ENCODE results near the gene P3H1. TPM values are rescaled to one million over a fixed set of nuclear protein-coding genes. Genes with fewer than 3 reads are reported as not detected.

The P3H1 gene
- total and polyA plus RNA-seq, 4 donors, result 31.0 to 49.0 (median 35.0) TPM

GRCh38 chr1:42742617-42743316, 24.1 kb downstream of the P3H1 start:
- DNase-seq (no peak), ATAC-seq (ENCODE audit: insufficient read depth, low FRiP score) (no peak)
- TF ChIP-seq CTCF (IDR thresholded peaks at IDR 0.05; ENCODE audit: control extremely low read depth, extremely low read depth), result no peak
- Histone ChIP-seq H3K4me3 (no peak overlapping the region), H3K27me3 (ENCODE audit: control insufficient read depth in 3 of 3, insufficient read depth in 3 of 3, low read length in 2 of 3) (no peaks in the 10 kb centered on the region), H3K36me3 (ENCODE audit: control insufficient read depth in 4 of 4, insufficient read depth in 4 of 4, low read length in 4 of 4) (peaks cover 0 to 14% (median 10%) of the 10 kb centered on the region in 4 donors), H3K4me1 (ENCODE audit: control insufficient read depth in 5 of 5, insufficient read depth in 5 of 5, low read length in 5 of 5) (peaks cover 0 to 28% (median 0%) of the 10 kb centered on the region in 5 donors), H3K9ac (ENCODE audit: insufficient read depth in 1 of 2, low read length in 2 of 2) (no peak overlapping the region), H3K27ac (ENCODE audit: low read depth in 1 of 2, low read length in 1 of 2) (no peak overlapping the region), H3K9me3 (ENCODE audit: control insufficient read depth in 4 of 4, insufficient read depth in 3 of 4, low read length in 3 of 4) (no peaks in the 10 kb centered on the region)
- WGBS, 2 donors, result 85 to 93% methylated on average over 9 of the region's 9 CpGs

- no peak overlapping the region for H3K27ac ChIP-seq (ENCODE audit: low read depth in 1 of 2, low read length in 1 of 2)
- ATAC-seq (ENCODE audit: insufficient read depth, low FRiP score) (no peak), DNase-seq (no peak)
- no peak overlapping the region for H3K4me3 ChIP-seq
- H3K4me1 ChIP-seq (ENCODE audit: control insufficient read depth in 5 of 5, insufficient read depth in 5 of 5, low read length in 5 of 5), result peaks cover 0 to 28% (median 0%) of the 10 kb centered on the region in 5 donors
- no peak overlapping the region for H3K9ac ChIP-seq (ENCODE audit: insufficient read depth in 1 of 2, low read length in 2 of 2)
- H3K9me3 ChIP-seq (ENCODE audit: control insufficient read depth in 4 of 4, insufficient read depth in 3 of 4, low read length in 3 of 4), result no peaks in the 10 kb centered on the region
- 91 to 99% methylated on average over 8 of the region's 8 CpGs for WGBS, 2 donors
- no peak for TF ChIP-seq CTCF (IDR thresholded peaks at IDR 0.05; ENCODE audit: control extremely low read depth, extremely low read depth)
- H3K36me3 ChIP-seq (ENCODE audit: control insufficient read depth in 4 of 4, insufficient read depth in 4 of 4, low read length in 4 of 4), result peaks cover 0 to 12% (median 7%) of the 10 kb centered on the region in 4 donors
- H3K27me3 ChIP-seq (ENCODE audit: control insufficient read depth in 3 of 3, insufficient read depth in 3 of 3, low read length in 2 of 3), result no peaks in the 10 kb centered on the region
Measured at GRCh38 chr1:42742141-42742540, 24.7 kb downstream of the P3H1 start.

GRCh38 chr1:42741706-42742105, 25.1 kb downstream of the P3H1 start:
- H3K9ac ChIP-seq (ENCODE audit: insufficient read depth in 1 of 2, low read length in 2 of 2), result no peak overlapping the region
- DNase-seq (no peak), ATAC-seq (ENCODE audit: insufficient read depth, low FRiP score) (no peak)
- no peak overlapping the region for H3K27ac ChIP-seq (ENCODE audit: low read depth in 1 of 2, low read length in 1 of 2)
- TF ChIP-seq CTCF (IDR thresholded peaks at IDR 0.05; ENCODE audit: control extremely low read depth, extremely low read depth), result no peak
- H3K9me3 ChIP-seq (ENCODE audit: control insufficient read depth in 4 of 4, insufficient read depth in 3 of 4, low read length in 3 of 4), result no peaks in the 10 kb centered on the region
- peaks cover 0 to 28% (median 0%) of the 10 kb centered on the region in 5 donors for H3K4me1 ChIP-seq (ENCODE audit: control insufficient read depth in 5 of 5, insufficient read depth in 5 of 5, low read length in 5 of 5)
- H3K27me3 ChIP-seq (ENCODE audit: control insufficient read depth in 3 of 3, insufficient read depth in 3 of 3, low read length in 2 of 3), result no peaks in the 10 kb centered on the region
- WGBS, 2 donors, result 81 to 87% methylated on average over 4 of the region's 4 CpGs
- H3K36me3 ChIP-seq (ENCODE audit: control insufficient read depth in 4 of 4, insufficient read depth in 4 of 4, low read length in 4 of 4), result peaks cover 0 to 11% (median 6%) of the 10 kb centered on the region in 4 donors
- no peak overlapping the region for H3K4me3 ChIP-seq

Measured in lung (tissue), 12 donors.